Effector memory CD8-positive, alpha-beta T cell (primary cell): Measurements from ENCODE around the gene RAB6B.
A peak's percentile ranks its signal among the peaks of the same experiment; 100 is the strongest.

Experiments used
- ATAC-seq: fragments of 150-1000 bp; cut with Tn5 transposase; replicated peaks from 2 replicates; pipeline ENCODE4 v1.10.0; 2021; ENCODE audit warnings: mild to moderate bottlenecking, moderate library complexity
- DNase-seq, 3 experiments: peaks; one replicate each; pipeline ENCODE4 v3.0.0; 2021
- H3K27ac Mint-ChIP-seq, 2 donors: one replicate each; pipeline ENCODE4 v1.8.0; 2022; ENCODE audit warnings: mild to moderate bottlenecking in 2 of 2, mixed read lengths in 2 of 2, moderate library complexity in 2 of 2
- H3K27me3 Mint-ChIP-seq, 2 donors: one replicate each; pipeline ENCODE4 v1.8.0; 2022; ENCODE audit warnings: mixed read lengths in 2 of 2
- H3K36me3 Mint-ChIP-seq: one replicate; pipeline ENCODE4 v1.8.0; 2022; ENCODE audit warnings: mild to moderate bottlenecking, moderate library complexity, mixed read lengths; ENCODE audit not compliant: insufficient read depth
- H3K4me1 Mint-ChIP-seq, 2 donors: one replicate each; pipeline ENCODE4 v1.8.0; 2022; ENCODE audit warnings: low read depth in 2 of 2, mixed read lengths in 2 of 2
- H3K4me3 Mint-ChIP-seq, 2 donors: one replicate each; pipeline ENCODE4 v1.8.0; 2022; ENCODE audit warnings: mild to moderate bottlenecking in 2 of 2, mixed read lengths in 2 of 2, moderate library complexity in 2 of 2
- H3K9me3 Mint-ChIP-seq, 2 donors: one replicate each; pipeline ENCODE4 v1.8.0; 2022; ENCODE audit warnings: mixed read lengths in 2 of 2
- total RNA-seq, 9 experiments: gene quantifications; one replicate each; lab custom pipeline; 2026; lab: John Stamatoyannopoulos, UW

The RAB6B gene
- total RNA-seq: 0 to 4.6 (median 0.51) reads per million in 9 experiments

DNA sequence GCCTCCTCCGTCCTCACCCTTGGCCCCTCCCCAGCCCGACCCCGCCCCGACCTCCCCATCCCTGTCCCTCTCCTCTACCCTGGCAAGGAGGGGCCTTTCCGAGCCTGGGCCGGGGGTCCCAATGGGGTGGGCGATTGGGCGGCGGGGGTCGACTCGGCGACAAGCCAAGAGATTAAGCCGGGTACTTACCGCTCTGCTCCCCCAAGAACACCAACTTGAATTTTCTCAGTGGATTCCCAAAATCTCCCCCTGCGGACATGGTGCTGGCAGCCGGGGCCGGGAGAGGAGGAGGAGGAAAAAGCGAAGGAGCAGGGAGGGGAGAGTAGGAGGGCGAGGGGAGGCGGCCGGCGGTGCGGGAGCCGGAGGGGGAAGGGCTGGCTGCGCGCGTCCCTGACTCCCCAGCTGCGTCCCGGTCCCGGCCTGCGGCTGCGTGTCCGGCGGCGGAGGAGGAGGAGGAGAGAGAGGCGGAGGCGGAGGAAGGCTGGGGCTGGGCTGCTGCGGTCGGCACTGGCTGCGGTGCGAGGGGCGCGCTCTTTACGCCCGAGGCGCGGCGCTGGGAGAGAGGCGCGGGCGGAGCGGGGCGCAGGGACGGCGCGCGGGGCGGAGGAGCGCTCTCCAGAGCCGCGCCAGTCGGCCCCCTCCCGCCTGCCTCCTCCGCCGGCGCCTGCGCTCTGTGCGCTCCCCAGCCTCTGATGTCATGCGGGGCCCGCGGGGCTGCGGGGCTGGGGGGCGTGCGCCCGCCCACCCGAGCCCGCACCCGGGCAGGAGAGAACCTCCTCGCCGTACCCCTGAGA, at the start of gene RAB6B:
Gene RAB6B, minus strand, starts transcription at position 675 of the 794 bp plus-strand sequence. Its CDS starts 416 bp downstream, at position 259.
- Mint-ChIP-seq H3K4me3 (peak within 1 kb of the TSS; percentile 65 to 79), H3K36me3 (no peaks in the 10 kb centered on the region), H3K27ac (peak within 1 kb of the TSS; percentile 31 to 87), H3K4me1 (peaks cover 0 to 12% of the 10 kb centered on the region in 2 donors), H3K27me3 (peaks cover 50 to 72% of the 10 kb centered on the region in 2 donors), H3K9me3 (no peaks in the 10 kb centered on the region)
- ATAC-seq (peak; percentile 83), DNase-seq (no peak)

GRCh38 chr3:133944641-133945380, 49.1 kb upstream of the RAB6B start:
- no peak for DNase-seq
- no peak overlapping the region for H3K4me3 Mint-ChIP-seq
- no peak for ATAC-seq
- no peaks in the 10 kb centered on the region for H3K9me3 Mint-ChIP-seq
- H3K27ac Mint-ChIP-seq: no peak overlapping the region
- peaks cover 3% of the 10 kb centered on the region for H3K36me3 Mint-ChIP-seq
- peaks cover 20 to 46% of the 10 kb centered on the region in 2 donors for H3K27me3 Mint-ChIP-seq
- H3K4me1 Mint-ChIP-seq: peaks cover 3 to 8% of the 10 kb centered on the region in 2 donors

DNA sequence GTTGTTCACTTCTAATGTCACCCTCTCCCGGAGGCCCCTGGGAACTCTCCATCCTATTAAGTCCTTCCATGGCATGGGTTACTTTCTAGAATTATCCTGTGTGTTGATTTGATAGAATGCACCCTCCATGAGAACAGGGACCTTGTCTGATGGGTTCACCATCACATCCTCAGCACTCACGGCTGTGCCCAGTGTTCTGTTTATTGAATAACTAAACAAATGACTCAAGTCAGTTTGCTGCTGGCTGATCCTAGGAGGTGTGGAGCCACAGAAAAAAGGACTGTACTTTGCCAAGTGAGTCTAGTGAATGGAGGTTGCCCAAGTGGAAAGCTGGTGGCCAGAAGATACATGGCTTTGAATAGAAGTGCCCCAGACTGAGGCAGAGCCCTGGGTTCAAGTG, 48.5 kb upstream of the RAB6B start:
- Mint-ChIP-seq H3K36me3 (peaks cover 3% of the 10 kb centered on the region), H3K9me3 (no peaks in the 10 kb centered on the region), H3K4me1 (peaks cover 3 to 8% of the 10 kb centered on the region in 2 donors), H3K27ac (no peak overlapping the region), H3K27me3 (peaks cover 20 to 47% of the 10 kb centered on the region in 2 donors), H3K4me3 (no peak overlapping the region)
- DNase-seq (no peak), ATAC-seq (no peak)

DNA sequence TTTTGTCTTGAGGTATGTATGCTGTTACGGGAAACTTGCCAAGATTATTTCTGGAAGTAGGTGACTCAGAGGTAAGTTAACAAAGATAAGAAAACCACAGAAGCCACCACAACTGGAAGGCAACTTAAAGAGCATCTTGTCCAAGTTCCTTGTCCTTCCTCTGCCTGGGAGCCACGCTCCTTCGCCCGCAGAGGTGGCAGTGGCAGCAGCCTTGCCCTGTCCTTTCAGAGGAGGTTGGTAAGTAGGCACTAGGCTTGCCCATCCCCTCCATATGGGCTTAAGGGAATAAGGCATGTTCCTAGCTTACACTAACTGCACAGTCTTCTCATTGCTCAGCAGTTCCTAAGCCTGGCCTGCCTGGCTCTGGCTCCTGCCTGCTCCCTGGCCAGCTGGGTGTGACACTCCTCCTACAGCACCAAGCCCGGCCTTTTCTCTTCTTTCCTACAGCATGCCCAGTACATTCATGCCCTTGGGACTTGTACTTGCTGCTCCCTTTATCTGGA, 48.0 kb upstream of the RAB6B start:
- H3K4me1 Mint-ChIP-seq: peaks cover 3 to 8% of the 10 kb centered on the region in 2 donors
- peaks cover 3% of the 10 kb centered on the region for H3K36me3 Mint-ChIP-seq
- DNase-seq (no peak), ATAC-seq (no peak)
- H3K27ac Mint-ChIP-seq: no peak overlapping the region
- H3K4me3 Mint-ChIP-seq: no peak overlapping the region
- no peaks in the 10 kb centered on the region for H3K9me3 Mint-ChIP-seq
- H3K27me3 Mint-ChIP-seq: peaks cover 20 to 51% of the 10 kb centered on the region in 2 donors

DNA sequence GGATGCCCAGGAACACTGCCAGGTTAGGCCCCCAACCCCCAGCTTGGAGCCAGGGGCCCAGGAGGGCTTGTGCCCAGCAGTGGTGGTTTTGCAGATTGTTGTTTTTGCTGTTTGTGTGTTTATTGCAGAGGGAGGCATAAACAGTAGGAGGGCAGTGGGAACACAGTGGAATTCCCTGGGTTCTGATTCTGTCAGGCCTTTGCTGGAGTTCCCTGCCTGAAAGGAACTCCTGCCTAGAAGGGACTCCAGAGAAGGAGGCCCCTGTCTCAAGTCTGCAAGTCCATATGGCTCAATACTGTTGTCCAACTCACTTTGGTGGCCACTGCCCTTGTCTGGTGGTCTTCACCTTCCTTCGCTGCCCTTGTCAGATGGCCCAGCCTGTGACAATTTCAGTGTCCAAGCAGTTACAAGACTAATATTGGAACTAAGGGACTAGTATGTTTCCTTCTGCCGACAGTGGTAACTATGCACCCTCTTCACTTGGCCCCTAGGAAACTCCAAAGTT, 47.4 kb upstream of the RAB6B start:
- no peak for ATAC-seq
- H3K36me3 Mint-ChIP-seq: peaks cover 3% of the 10 kb centered on the region
- H3K4me3 Mint-ChIP-seq: no peak overlapping the region
- no peak for DNase-seq
- H3K4me1 Mint-ChIP-seq: peaks cover 3 to 8% of the 10 kb centered on the region in 2 donors
- H3K27ac Mint-ChIP-seq: no peak overlapping the region
- peaks cover 20 to 57% of the 10 kb centered on the region in 2 donors for H3K27me3 Mint-ChIP-seq
- H3K9me3 Mint-ChIP-seq: no peaks in the 10 kb centered on the region

GRCh38 chr3:133941415-133941821, 45.7 kb upstream of the RAB6B start:
- H3K36me3 Mint-ChIP-seq: peaks cover 3% of the 10 kb centered on the region
- no peaks in the 10 kb centered on the region for H3K9me3 Mint-ChIP-seq
- H3K4me1 Mint-ChIP-seq: peaks cover 2 to 8% of the 10 kb centered on the region in 2 donors
- H3K27ac Mint-ChIP-seq: no peak overlapping the region
- ATAC-seq: no peak
- H3K27me3 Mint-ChIP-seq: peaks cover 25 to 73% of the 10 kb centered on the region in 2 donors
- no peak for DNase-seq
- no peak overlapping the region for H3K4me3 Mint-ChIP-seq

DNA sequence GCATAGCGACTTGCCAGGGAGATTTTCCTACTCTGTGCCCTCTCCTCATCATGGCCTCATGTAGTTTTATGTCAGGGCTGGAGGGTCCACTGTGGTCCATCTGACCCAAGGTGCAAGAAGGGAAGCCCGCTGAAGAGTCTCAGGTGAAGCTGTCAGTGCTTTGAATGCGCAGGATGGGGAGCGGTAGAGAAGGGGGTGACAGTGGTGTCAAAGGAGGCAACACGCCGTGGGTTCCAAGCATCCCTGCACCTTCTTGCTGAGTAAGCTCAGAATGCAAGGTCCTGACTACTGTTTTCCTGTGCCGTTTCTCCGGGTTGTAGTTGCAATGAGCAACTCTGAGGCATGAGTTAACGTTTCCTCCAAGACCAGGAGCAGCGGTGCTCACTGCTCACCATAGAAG, 44.9 kb upstream of the RAB6B start:
- Mint-ChIP-seq H3K27ac (no peak overlapping the region), H3K4me3 (no peak overlapping the region), H3K27me3 (peaks cover 29 to 81% of the 10 kb centered on the region in 2 donors), H3K9me3 (no peaks in the 10 kb centered on the region), H3K36me3 (peaks cover 3% of the 10 kb centered on the region), H3K4me1 (peaks cover 0 to 8% of the 10 kb centered on the region in 2 donors)
- no peak for ATAC-seq
- no peak for DNase-seq

GRCh38 chr3:133939463-133939835, 43.8 kb upstream of the RAB6B start:
- Mint-ChIP-seq H3K9me3 (no peaks in the 10 kb centered on the region), H3K27me3 (peaks cover 27 to 79% of the 10 kb centered on the region in 2 donors), H3K4me1 (peaks cover 0 to 8% of the 10 kb centered on the region in 2 donors), H3K27ac (no peak overlapping the region), H3K4me3 (no peak overlapping the region), H3K36me3 (no peaks in the 10 kb centered on the region)
- ATAC-seq: no peak
- no peak for DNase-seq

DNA sequence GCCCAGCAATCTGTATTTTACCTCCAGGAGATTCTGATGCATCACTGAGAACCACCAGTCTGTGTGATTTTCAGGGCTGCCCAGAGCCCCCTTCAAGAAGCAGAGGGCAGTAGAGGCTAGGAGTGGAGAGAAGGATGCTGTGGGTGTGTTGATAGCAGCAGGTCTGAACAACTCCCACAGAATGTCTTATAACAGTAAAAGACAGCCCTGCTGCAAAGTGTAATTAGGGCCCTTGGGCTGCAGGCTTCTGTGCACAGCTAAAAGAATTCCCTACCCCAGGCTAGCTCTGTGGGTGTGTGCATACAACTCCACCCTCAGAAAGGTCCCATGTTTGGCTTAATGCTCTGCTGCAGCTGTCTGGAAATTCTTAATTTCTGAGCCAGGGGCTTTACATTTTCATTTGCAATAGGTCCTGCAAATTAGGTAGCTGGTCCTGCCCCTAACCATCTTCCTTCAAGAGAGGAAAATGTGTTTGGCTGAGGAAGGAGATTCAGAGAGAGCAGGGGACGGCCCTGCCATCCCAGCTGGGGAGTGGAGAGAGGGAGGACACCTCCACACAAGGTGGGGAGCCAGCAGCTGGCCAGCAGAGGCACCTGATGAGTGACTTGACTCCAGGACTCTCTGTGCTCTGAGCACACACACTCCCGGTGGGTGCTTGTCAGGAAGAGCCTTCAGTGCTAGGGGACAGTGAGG, 43.2 kb upstream of the RAB6B start:
- Mint-ChIP-seq H3K36me3 (no peaks in the 10 kb centered on the region), H3K9me3 (no peaks in the 10 kb centered on the region), H3K4me3 (no peak overlapping the region), H3K4me1 (peaks cover 0 to 6% of the 10 kb centered on the region in 2 donors), H3K27me3 (peaks cover 23 to 74% of the 10 kb centered on the region in 2 donors), H3K27ac (no peak overlapping the region)
- no peak for ATAC-seq
- DNase-seq: no peak

- H3K27ac Mint-ChIP-seq: no peak overlapping the region
- no peaks in the 10 kb centered on the region for H3K9me3 Mint-ChIP-seq
- H3K4me3 Mint-ChIP-seq: no peak overlapping the region
- peaks cover 0 to 5% of the 10 kb centered on the region in 2 donors for H3K4me1 Mint-ChIP-seq
- H3K36me3 Mint-ChIP-seq: no peaks in the 10 kb centered on the region
- ATAC-seq: no peak
- no peak for DNase-seq
- peaks cover 21 to 70% of the 10 kb centered on the region in 2 donors for H3K27me3 Mint-ChIP-seq
Observed at GRCh38 chr3:133937756-133938601, 42.3 kb upstream of the RAB6B start.

- DNase-seq (no peak), ATAC-seq (no peak)
- no peaks in the 10 kb centered on the region for H3K36me3 Mint-ChIP-seq
- H3K4me1 Mint-ChIP-seq: no peaks in the 10 kb centered on the region
- H3K27ac Mint-ChIP-seq: no peak overlapping the region
- H3K4me3 Mint-ChIP-seq: no peak overlapping the region
- no peaks in the 10 kb centered on the region for H3K9me3 Mint-ChIP-seq
- H3K27me3 Mint-ChIP-seq: peaks cover 13 to 62% of the 10 kb centered on the region in 2 donors
Observed at GRCh38 chr3:133937061-133937686, 41.5 kb upstream of the RAB6B start.
